GM21360 (cell line): ENCODE results near the gene MTMR4.
"Not testable (repeated sequence)": the region's sequence is repeated elsewhere in the genome, so short reads cannot be mapped to it uniquely, and the experiment has no call there.

ENCODE experiments used
- ATAC-seq: cut with Tn5 transposase; IDR thresholded peaks from one replicate; pipeline ENCODE4 v1.9.1; 2021; ENCODE audit warnings: mild to moderate bottlenecking, moderate library complexity; ENCODE audit not compliant: unreplicated experiment

Gene MTMR4

DNA sequence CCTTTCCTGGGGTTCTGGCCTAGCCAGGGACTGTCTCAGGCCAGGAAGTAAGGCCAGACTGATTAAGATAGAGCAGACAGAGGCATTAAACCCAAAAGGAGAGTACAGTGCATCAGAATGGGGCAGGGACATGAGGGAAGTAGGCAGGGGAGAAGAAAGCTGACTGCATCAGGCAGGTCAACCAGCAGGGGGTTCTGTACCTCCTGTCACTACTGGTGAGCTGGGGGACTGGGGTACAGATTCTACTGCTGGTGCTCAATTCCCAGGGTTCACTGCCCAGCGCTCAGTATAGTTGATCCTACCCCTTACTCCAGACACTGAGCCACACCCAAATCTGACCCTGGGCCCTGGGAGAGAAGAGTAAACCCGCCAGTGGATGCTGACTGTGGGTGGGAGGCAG lies 12.9 kb upstream of the MTMR4 start:
- no peak for ATAC-seq

DNA sequence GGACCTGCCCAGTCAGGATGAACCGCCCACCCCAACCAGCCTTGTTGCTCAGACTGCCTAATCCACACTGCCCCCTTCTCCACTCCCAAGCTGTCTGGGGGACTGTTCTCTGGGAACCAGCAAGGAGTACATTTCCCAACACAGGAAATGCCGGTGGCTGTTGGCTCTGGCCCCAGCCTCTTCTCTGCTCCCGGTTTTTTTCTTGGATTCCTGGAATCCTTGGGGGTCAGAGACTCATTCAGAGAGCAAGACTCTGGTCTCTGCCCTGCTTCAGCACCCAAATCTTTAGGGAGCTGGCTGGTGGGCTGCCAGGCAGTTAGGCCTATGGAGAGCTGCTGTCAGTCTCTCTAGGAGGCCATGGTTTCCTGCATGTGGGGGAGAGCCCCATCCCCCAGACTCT lies 10.8 kb upstream of the MTMR4 start:
- no peak for ATAC-seq

DNA sequence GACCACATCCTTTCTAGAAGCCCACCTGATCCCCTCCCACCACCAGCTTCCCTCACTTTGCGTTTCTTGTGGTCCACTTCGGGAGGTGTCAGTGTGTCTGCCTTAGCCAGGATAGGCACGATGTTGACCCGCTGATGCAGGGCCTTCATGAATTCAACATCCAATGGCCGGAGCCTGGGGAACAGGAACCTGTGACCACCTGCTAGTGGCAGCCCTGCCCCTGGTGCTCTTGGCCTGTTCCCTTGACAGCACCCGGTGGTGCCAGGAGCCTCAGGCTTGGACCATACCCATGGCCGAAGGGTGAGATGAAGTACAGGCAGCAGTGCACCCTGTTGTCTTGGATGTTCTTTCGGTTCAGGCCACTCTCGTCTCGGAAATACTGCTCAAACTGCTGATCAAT lies 7.2 kb upstream of the MTMR4 start:
- no peak for ATAC-seq

DNA sequence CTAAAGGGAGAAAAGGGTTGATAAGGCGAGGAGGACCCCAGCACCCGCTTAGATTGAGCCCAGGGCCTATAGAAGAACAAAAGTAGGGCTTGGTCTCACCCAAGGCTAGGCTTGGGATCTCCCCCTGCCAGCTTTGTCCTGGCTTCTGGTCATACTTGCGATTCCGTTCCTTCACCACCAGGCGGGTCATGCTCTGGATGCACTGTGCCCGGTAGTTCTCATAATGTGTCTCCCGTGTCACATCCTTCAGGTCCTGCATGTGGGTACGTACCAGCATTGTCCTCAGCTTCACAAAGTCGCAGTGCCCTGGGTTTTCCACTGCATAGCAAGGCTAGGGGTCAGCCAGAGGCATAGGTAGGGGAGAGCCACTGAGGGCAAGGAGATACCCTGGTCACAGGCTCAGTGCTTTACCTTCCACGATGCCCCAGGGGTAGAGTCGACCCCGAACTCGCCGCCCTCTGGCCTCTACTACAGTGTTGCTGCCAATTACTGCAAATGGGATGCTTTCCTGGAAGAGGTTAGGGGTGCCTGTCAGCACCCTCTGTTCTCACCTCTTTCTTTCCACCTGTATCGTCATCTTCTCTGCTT lies 6.5 kb upstream of the MTMR4 start:
- no peak for ATAC-seq

DNA sequence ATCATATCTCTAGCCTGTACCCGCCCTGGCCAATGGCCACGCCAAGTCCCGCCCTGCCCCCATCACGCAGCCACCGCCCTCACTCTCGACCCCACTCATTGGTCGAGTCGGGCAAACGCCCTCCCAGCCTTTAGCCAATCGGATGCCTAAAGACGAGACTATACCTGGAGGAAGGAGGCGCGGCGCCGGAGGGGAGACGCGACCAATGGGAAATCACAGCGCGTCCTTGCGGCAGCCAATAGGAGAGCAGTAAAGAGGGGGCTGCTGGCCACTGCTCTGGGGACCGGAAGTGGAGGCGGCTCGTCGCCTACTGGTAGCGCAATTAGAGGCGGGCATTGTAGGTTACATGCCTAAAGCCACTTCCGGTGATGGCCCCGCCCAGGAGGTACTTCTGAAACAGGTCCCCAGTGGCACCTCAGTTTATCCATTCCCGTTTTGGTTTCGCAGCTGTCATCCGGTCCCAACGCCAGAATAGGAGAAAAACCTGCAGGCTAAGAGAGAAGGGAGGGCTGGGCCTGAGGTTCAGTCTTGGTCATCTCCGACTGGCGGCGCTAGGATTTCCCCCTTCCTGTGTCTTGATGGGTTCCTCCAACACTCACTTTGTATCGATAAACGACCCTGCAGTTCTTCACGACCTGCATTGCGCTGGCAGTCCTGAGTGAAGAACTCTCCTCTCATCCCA lies 3.6 kb upstream of the MTMR4 start:
- peak; percentile 82 for ATAC-seq

DNA sequence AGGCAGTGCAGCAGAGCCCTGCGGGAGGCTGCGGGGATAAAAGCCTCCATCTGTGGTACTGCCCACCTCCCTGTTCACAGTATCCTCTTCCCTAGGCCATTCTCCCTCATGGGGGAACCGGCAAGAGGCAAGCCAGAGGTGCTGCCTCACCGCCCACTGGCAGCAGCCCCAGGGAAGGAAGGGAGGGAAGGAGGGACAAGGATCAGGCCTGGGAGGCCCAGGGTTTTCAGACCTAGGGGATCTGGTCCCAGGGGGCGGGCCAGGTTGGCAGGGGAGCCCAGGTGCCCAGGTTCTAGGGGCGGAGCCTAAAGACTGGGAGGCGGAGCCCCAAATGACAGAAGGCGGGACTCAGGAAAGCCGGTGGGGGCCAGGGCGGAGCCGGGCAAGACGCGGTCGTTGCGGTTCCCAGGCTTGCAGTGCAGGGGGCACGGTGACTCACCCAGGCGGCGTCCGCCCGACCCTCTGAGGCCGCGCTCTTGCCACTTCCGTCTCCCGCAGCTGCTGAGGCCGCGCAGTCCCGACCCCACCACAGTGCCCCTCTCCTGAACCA lies 3.0 kb upstream of the MTMR4 start:
- no peak for ATAC-seq

DNA sequence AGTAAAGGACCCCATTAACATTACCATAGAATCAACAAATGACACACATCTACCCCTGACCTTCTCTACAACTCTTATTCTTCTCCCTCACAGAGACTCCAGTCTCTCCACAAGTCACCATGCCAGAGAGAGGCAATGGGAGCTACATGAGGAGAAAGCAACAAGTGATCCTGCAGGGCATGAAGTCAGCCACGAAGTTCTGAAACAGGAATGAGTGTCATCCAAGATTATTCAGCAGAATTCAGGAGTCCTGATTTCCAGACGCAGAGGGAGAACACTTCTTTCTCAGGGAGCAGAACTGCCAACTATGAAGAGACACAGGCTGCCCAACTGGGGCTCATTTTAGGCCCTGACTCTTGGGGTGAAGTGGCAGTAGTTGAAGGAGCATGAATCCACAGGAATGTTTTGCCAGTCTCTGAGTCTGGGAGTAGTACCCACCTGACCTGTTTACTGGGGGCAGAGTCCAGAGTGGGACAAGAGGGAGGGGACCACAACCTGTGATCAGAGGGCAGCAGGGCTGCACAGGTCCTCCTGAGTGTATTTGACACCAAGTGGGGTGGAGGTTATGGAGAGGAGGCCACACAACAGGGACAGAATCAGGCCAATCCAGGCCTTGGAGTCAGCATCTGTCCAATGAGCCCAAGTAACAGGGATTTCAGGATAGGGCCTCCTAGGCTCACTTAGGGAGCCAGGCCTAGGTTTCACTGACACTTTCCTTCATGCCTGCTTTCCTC lies 2.4 kb upstream of the MTMR4 start:
- no peak for ATAC-seq

DNA sequence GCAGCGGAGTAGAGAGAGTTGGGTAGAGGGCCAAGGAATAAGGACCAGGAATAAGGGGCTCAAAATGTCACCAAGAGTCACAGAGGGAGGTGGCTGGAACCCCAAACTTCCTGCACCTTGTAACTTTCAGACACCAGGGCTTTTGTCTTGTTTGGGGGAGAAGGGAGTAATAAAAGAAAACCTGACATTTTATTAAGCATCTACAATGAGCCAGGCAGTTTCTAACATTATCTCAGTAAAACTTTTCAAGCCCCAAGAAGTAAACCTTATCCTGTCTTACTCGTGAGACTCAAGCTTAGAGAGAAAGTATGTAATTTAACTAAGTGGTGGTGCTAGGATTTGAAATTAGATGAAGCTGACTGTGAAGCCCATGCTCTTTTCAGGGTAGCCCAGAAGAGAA lies 848 bp upstream of the MTMR4 start:
- ATAC-seq = no peak

DNA sequence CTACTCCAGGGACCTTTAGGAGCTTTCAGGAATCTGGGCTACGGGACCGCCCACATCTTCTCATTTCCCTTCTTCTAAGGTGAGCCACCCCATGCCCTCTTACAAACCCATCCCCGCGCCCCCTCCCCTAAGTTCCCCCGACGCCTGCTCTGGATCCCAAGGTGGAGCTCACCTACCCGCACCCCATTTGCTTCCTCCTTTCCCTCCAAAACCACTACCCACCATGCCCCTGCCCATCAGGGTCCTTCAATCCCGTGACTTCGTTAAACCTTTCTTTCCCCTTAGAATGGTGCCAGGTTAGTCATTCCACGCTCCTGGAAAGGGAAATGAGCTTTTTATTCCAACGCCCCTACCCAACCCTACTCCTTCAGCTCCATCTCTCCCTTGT lies 326 bp upstream of the MTMR4 start:
- no peak for ATAC-seq

DNA sequence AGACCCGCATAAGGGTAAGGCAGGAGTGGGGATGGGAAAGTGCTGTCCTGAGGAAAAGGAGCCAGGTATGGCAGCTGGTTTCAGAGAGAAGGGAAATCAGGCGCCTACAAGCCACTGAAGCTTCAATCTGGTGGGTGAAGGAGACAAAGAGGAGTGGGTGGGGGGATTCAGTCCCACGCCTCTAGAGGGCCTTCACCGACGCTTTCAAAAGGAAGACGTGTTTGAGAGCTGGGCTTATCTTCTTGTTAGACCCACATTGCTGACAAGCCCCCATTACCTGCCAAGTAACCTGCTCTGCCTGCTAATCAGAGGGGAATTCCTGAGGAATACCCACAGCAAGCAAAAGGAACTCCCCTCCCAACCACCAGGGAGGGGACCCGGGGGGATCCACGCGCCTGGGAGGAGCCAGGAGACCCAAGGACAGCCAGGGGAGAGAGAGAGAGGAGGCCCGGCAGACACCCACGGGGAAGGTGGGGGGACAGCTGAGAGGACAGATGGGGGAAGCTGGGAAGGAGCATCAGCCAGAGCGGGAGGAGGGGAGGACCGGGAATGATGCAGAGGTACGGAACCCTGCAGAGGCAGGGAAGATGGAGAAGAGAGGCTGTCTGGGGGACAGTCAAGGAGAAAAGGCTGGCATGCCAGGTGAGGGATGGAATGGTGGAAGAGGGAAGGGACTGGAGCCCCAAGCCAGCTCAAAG lies 1.0 kb downstream of the MTMR4 start:
- ATAC-seq = no peak

DNA sequence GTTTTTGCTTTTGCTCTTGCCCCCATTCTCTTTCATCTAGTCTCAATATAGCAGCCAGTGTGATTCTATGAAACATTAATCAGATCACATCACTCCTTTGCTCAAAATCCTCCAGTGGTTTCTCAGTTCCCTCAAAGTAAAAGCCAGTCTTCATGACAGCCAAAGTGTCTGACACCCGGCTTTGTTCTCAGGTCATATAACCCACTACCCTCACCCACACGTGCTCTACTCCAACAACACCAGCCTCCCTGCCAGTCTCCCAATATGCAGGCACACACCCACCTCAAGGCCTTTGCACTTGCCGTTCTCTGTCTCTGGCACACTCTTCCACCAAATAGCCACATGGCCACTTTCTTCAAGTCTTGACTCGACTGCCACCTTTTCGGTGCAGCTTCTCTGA lies 4.4 kb downstream of the MTMR4 start:
- ATAC-seq = no peak

DNA sequence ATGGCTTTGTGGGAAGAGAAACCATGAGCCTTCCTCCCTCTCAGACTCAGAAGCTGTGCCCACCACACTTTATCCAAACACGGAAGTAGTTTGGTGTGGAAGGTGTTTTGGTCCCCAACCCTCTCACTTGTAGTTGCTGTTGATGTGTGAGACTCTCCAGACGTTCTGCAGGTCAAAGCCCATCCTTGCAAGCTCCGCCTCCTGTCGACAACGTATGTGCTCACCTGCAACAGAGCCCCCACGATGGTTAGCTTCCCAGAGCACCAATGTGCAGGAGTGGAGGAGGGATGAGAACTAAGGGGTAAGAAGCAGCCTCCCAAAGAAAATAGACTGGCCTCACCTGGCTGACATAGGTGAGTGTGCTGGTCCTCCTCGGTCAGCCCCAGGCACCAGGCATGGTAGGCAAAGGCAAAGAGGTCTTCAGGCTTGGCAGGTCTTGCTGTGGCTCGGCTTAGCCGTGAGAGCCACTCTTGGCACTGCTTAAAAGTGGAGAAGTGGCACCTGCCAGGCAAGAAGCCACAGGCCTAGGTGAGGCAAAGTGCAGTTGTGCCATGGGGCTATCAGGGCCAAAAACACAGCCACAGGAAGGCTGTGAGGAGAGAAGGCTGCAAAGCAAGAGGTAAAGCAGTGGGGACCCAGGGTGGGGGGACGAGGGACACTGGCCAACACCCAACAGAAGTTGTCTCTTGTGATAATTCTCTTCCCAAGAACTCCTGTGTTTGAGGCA lies 5.9 kb downstream of the MTMR4 start:
- no peak for ATAC-seq

DNA sequence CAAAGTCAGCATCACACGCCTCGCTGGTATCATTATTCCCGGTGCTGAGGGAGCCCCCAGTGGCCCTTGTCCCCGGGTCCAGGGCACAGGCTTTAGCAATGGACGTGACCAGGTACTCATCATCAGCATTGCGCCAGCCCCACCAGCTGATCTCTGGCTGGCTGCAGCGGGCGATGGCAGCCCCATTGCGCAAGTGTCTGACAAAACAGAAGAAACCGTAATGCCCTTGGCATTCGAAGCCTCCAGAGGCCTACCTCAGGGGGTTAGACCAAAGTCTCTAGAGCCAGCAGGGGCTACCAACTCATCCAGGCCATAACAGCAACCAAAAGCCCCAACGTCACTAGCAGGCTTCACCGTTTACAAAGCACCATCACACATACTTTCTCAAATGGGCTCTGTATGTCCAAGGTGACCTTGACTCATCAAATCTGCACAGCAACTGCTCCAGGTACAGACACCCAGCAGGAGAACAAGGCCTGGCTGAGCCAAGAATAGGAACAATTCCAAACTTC lies 7.3 kb downstream of the MTMR4 start:
- no peak for ATAC-seq

DNA sequence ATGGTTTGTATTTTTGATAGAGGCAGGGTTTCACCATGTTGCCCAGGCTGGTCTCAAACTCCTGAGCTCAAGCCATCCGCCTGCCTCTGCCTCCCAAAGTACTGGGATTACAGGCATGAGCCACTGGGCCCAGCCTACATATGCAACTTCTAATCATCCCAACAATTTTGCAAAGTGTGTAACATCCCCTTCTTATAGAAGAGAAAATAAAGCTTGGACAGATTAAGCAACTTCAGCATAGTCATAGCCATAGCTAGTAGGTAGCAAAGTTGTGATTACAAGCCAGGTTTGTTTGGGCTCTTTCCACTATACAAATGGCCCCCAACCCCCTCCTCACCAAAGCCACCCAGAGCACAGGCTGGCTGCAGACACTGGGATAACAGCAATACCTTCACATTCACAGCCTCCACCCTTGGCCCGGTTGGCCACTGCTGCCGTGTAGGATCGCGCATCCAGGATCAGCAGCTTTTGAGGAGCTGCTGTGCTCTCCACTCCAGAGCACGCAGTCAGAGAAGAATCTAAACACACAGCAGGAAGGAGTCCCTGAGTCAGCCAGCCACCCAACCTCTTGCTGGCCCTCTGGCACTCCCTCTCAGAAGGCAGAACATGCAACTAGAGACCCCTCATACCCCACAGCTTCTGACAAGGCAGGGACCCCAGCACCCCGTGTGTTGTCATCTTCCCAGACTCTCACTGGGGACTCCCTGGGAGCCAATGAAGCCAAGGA lies 7.9 kb downstream of the MTMR4 start:
- no peak for ATAC-seq

DNA sequence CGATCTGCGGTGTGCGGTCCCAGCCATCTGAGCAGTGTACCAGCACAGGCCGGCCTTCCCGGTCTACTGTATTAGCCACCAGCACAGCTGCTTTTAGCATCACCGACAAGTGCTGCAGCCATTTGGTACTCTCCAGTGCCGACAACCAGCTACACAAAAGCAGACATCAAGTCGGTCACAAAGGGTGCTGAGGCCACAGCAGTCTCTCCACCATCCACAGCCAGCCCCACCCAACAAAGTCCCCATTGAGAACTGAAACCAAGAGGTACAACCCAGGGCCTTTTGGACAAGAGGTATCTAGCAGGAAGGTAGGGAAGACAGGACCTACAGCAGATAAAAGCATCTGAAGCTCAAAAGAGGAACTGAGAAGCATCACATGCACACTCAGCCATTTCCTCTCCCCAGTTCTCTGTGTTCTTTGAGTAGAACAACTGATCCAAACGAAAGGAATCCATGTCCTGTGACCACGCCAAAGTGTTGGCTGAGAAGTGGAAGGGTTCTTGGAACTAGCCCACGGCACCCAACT lies 9.5 kb downstream of the MTMR4 start:
- peak; percentile 84 for ATAC-seq

DNA sequence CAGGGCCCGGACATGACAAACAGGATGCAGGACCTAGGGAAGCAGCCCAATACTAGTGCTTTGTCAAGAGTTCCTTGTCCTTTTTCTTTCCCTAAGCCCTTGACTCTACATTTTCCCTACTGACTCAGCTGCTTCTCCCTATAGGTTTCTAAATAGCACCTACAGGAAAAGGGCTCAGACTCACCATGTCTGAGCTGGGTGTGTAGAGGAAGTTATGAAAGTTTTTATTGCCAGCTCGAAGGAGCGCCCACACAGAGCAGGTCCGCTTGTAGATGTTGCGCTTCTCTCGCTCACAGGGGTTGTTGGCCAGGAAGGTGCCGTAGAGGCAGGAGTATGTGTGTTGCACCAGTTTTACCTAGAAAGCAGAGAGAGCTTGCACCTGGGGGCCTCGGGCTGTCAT lies 10.6 kb downstream of the MTMR4 start:
- ATAC-seq = no peak

DNA sequence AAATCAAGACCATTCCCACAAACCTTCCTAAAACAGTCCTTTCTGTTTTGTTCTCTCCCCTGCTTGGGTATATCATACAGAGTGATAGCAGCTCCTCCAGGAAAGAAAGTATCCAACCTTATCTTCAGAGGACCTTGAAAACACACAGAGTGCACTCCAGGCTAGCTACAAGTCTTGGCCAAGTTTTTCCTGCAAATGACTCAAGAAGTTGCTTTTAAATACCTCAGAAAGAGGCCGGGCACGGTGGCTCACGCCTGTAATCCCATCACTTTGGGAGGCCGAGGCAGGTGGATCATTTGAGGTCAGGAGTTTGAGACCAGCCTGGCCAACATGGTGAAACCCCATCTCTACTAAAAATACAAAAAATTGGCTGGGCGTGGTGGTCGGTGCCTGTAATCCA lies 11.3 kb downstream of the MTMR4 start:
- not testable (repeated sequence) for ATAC-seq

DNA sequence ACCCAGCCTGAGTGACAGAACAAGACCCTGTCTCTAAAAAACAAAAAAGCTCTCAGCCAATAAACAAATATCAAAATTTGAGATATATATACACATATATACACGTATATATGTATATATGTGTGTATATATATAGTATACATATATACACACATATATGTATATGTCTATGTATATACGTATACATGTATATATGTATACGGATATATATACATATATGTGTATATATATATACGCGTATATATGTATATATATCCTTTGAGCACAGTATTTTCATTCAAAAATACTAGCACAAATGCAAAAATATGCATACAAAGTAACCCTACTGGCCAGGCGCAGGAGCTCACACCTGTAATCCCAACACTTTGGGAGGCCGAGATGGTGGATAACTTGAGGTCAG lies 13.0 kb downstream of the MTMR4 start:
- ATAC-seq = no peak

DNA sequence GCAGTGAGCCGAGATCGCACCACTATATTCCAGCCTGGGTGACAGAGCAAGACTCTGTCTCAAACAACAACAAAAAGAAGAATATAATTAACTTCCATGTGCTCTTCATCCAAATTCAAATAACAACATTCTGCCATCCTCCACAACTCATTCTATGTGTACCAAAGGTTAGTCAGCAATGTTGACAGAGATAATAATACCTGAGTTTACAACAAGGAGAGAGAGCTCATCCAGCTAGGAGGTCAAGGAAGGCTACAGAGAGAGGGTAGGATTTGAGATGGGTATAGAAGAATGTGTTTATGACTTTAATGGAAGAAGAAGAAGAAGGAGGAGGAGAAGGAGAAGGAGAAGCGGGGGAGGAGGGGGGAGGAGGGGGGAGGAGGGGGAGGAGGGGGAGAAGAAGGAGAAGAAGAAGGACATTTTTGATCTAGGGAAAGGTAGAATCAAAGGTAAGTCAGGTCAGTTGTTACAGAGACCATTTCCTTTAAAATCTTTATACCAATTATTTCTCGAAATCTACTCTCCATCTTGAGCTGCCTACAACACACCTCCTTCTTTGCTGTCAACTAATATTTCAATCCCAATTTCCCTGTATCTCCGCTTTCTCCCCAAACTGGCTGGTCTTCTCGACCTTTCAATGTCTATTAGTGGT lies 16.1 kb downstream of the MTMR4 start:
- no peak for ATAC-seq
